ENCODE data around the gene AHNAK2. TPM values are rescaled to one million over a fixed set of nuclear protein-coding genes. Genes with fewer than 3 reads are reported as not detected.

AHNAK2 gene
- 137 and 171 TPM in 2 replicates for total RNA-seq

DNA sequence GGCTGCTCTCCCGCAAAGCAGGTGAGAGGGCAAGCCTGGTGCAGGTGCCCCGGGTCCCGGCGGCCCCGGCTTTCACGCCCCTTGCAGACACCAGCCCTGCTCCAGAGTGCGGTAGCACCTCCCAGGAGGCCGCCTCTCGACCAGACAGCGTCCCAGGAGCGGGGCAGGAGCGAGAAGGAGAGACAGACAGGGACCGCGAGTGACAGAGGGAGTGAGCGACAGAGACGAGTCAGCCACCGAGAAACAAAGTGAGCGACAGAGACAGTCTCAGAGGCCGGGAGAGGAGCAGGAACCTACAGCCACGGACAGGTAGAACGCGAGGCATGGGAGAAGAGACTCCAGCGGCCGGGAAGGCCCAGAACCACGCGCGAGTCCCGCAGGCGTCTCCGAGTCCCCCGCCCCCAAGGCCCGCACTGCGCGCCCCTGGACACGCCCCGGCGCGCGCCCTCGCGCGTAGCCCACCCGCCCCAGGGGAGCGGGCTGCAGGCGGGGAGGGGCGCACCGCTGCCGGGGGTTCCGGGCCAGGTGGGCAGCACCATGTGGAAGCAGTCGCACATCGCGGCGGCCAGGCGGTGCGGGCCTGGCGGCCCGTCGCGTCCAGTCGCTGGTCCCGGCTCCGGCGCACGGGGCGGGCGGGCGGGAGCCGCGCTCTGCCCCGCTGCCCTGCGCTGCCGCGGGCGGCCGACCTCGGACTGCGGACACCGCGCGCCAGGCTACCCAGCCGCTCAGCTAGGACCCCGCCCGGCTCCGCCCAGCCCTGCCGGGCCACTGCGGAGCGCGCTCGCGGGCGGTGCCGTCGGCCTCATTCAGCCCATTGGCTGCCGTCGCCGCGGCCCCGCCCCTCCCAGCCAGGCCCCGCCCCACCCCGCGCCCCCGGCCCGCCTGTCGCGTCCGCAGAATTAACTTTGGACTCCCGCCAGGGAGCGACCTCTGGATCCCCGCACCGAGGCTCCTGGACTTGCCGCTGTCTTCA, at the start of gene AHNAK2:
Gene AHNAK2, minus strand, starts transcription at position 694 of the 973 bp plus-strand sequence. Its CDS starts 137 bp downstream, at position 557.

DNA sequence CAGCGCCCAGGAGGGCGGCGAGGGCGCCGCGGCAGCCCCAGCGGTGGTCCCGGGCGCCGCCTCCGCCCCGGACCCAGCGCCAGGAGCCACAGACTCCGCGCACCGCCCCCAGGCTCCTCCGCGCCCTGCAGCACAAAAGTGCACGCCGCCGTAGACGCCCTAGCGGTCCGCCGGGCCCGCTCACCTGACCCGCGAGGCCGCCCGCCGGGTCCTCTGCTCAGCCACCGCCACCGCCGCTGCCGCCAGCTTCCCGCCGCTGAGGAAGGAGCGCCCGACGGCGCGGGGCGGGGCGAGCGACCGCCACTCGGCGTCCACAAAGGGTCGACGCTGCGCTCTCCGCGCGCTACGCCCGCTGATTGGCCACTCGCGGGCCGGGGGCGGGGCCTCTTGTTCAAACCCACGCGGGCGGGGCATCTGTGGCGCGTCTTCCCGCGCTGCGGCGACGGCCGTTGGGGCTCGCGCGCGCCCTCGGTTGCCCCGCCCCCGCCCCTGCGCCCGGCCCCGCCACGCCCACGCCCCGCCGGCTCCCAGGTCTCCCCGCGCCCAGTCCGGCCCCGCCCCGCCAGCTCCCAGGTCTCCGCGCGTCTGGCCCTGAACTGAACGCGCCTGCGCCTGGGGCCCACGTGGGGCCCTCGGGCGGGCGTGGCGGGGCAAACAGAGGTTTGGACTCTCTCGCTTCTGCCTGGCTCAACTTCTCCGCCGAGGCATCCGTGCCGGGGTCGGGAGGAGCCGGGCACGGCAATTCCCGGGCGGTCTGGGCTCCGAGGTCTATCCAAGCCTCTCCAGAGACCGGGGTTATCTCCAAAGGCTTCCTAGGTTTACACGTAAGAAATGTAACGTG, 42.9 kb upstream of the AHNAK2 start, which contains the start of gene CDCA4:
Gene CDCA4, minus strand, starts transcription at position 269 of the 841 bp plus-strand sequence. CDS start 9,154 bp downstream, outside the sequence.

DNA sequence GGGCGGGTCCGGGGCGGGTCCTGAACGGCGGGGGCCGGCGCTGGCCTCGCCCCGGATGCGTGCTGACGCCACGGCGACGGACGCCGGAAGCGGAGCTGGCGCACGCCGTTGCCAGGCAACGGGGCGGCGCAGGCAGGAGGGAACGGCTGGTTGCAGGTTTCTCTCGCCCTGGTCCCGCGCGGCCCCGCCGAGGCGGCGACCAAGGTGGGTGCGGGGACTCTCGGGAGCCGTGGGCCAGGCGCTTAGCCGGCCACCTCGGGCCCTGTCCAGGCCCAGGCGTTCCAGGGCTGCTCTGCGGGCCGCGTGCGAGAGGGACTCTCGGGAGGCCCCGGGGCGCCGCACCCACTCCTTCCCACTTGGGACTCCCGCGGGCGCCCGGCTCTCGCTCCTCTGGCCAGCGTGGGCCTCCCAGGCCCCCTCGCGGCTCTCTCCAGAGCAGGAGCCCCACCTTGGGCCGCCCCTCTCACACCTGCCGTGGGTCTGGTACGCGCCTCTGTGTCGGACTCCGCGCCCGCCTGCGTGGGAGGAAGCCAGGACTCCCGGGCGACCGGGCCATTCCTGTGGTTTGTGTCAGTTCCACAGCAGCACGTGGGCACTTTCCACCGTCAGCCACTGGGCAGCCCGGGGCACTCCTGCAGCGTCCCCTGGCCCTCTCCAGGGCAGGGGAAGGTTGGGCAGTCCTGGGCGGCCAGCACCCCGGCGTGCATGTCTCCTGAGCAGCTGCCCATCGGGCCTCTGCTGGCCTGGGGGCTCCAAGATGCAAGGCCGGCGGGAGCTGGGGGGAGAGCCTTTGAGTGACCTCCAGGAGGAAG, 7.7 kb upstream of the AHNAK2 start, which contains the start of gene CLBA1:
Gene CLBA1, plus strand, starts transcription at position 114 of the 812 bp plus-strand sequence. Its CDS starts 644 bp downstream, at position 758.

DNA sequence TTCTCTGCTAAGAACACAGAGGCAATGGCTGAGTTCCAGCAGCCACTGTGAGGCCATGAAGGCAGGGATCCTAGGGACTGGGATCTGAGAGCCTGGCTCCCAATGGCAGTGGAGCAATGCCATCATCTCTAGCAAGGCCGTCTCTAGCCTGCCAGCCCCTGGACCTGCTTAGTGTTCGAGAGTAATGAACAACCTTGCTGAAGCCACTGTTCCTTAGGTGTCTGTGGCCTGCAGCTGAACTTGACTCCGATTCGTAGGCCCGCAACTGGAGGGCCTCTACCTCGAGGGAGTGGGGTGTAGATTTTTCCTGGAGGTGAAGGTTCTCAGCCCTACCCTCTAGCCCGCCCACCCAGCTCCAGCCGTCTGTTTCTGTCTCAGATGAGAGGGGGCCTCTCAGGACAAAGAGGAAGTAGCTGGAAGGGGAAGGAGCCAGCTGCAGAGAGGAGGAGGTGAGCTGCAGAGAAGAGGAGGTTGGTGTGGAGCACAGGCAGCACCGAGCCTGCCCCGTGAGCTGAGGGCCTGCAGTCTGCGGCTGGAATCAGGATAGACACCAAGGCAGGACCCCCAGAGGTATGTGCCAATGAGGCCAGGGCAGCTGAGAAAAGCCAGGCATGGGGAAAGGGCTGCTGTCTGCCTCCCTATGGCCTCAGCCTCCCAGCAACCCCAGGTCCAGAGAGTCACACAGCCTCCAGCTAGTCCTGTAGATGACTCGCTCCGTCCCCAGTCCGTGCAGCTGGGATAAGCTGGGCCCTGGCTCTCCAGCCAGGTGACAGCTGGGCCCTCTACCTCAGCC, 53.6 kb downstream of the AHNAK2 start, which contains the start of gene PLD4:
Gene PLD4, plus strand, starts transcription at position 459 of the 793 bp plus-strand sequence. CDS start 2,262 bp downstream, outside the sequence.

Other genes with a start within 250 kb of the AHNAK2 start
- 65.9 and 68.1 TPM in 2 replicates for gene SIVA1, start 225.2 kb downstream of the AHNAK2 start, total RNA-seq
- 144 and 170 TPM in 2 replicates for gene AKT1, start 182.6 kb downstream of the AHNAK2 start, total RNA-seq
- 1.5 and 2.2 TPM in 2 replicates for gene ZBTB42, start 177.3 kb downstream of the AHNAK2 start, total RNA-seq
- gene CEP170B, start 113.1 kb downstream of the AHNAK2 start, total RNA-seq = 7.1 and 8.2 TPM in 2 replicates
- under 0.01 and 0.09 TPM in 2 replicates for gene PLD4, start 53.5 kb downstream of the AHNAK2 start, total RNA-seq
- gene CLBA1, start 7.4 kb upstream of the AHNAK2 start, total RNA-seq = 5.8 and 6.7 TPM in 2 replicates
- 7.3 and 8.9 TPM in 2 replicates for gene CDCA4, start 42.7 kb upstream of the AHNAK2 start, total RNA-seq
- gene GPR132, start 87.1 kb upstream of the AHNAK2 start, total RNA-seq = 0.32 and 1.0 TPM in 2 replicates
- gene JAG2, start 190.4 kb upstream of the AHNAK2 start, total RNA-seq = 2.4 and 2.7 TPM in 2 replicates
- gene NUDT14, start 202.9 kb upstream of the AHNAK2 start, total RNA-seq = 8.3 and 22.7 TPM in 2 replicates

All from bronchial smooth muscle cell (primary cell).